ENCODE measurements around the gene AOAH.

AOAH gene

GRCh38 chr7:36575832-36576231 is 148.5 kb downstream of the AOAH start:
- Histone ChIP-seq H3K9me3 (no peaks in the 10 kb centered on the region), H3K4me1 (ENCODE audit: control insufficient read depth in 1 of 2, insufficient read depth in 1 of 2, low read depth in 1 of 2, low read length in 1 of 2) (peaks cover 8 to 11% of the 10 kb centered on the region in 2 experiments), H3K36me3 (peaks cover 62% of the 10 kb centered on the region), H3K27me3 (no peaks in the 10 kb centered on the region), H3K27ac (peak overlapping the region; percentile 3), H3K4me3 (ENCODE audit: low read depth in 1 of 2, low read length in 1 of 2) (no peak overlapping the region)
- no peak for TF ChIP-seq CTCF (IDR thresholded peaks at IDR 0.05)

- no peak for TF ChIP-seq CTCF (IDR thresholded peaks at IDR 0.05)
- H3K4me3 ChIP-seq (ENCODE audit: low read depth in 1 of 2, low read length in 1 of 2) = no peak overlapping the region
- H3K27ac ChIP-seq = peak overlapping the region; percentile 59
- peaks cover 34 to 39% of the 10 kb centered on the region in 2 experiments for H3K4me1 ChIP-seq (ENCODE audit: control insufficient read depth in 1 of 2, insufficient read depth in 1 of 2, low read depth in 1 of 2, low read length in 1 of 2)
- H3K9me3 ChIP-seq = no peaks in the 10 kb centered on the region
- H3K27me3 ChIP-seq = no peaks in the 10 kb centered on the region
- H3K36me3 ChIP-seq = peaks cover 52% of the 10 kb centered on the region
Measured at GRCh38 chr7:36573066-36573465, 151.2 kb downstream of the AOAH start.

- Histone ChIP-seq H3K4me1 (ENCODE audit: control insufficient read depth in 1 of 2, insufficient read depth in 1 of 2, low read depth in 1 of 2, low read length in 1 of 2) (peaks cover 53 to 57% of the 10 kb centered on the region in 2 experiments), H3K4me3 (ENCODE audit: low read depth in 1 of 2, low read length in 1 of 2) (peak overlapping the region; percentile 41 to 48), H3K9me3 (no peaks in the 10 kb centered on the region), H3K27me3 (no peaks in the 10 kb centered on the region), H3K36me3 (peaks cover 49% of the 10 kb centered on the region), H3K27ac (peak overlapping the region; percentile 91)
- no peak for TF ChIP-seq CTCF (IDR thresholded peaks at IDR 0.05)
Measured at GRCh38 chr7:36571190-36571560, 153.1 kb downstream of the AOAH start.

- peak overlapping the region; percentile 91 for H3K27ac ChIP-seq
Measured at GRCh38 chr7:36570528-36571189, 153.6 kb downstream of the AOAH start.

GRCh38 chr7:36568452-36568849 is 155.8 kb downstream of the AOAH start:
- H3K4me3 ChIP-seq (ENCODE audit: low read depth in 1 of 2, low read length in 1 of 2) = peak overlapping the region in 1 of 2 experiments; percentile 5
- H3K27ac ChIP-seq = peak overlapping the region; percentile 91
- H3K36me3 ChIP-seq = peaks cover 23% of the 10 kb centered on the region
- no peaks in the 10 kb centered on the region for H3K27me3 ChIP-seq
- peaks cover 80 to 85% of the 10 kb centered on the region in 2 experiments for H3K4me1 ChIP-seq (ENCODE audit: control insufficient read depth in 1 of 2, insufficient read depth in 1 of 2, low read depth in 1 of 2, low read length in 1 of 2)
- no peak for TF ChIP-seq CTCF (IDR thresholded peaks at IDR 0.05)
- H3K9me3 ChIP-seq = no peaks in the 10 kb centered on the region

More at GRCh38 chr7:36570528-36571189, 153.6 kb downstream of the AOAH start:
- H3K27me3 ChIP-seq = no peaks in the 10 kb centered on the region
- H3K4me3 ChIP-seq (ENCODE audit: low read depth in 1 of 2, low read length in 1 of 2) = peak overlapping the region; percentile 41 to 48
- TF ChIP-seq CTCF (IDR thresholded peaks at IDR 0.05) = no peak
- peaks cover 44% of the 10 kb centered on the region for H3K36me3 ChIP-seq
- H3K4me1 ChIP-seq (ENCODE audit: control insufficient read depth in 1 of 2, insufficient read depth in 1 of 2, low read depth in 1 of 2, low read length in 1 of 2) = peaks cover 58 to 63% of the 10 kb centered on the region in 2 experiments
- H3K9me3 ChIP-seq = no peaks in the 10 kb centered on the region
